Fibroblast of peridontal ligament (primary cell): Measurements from ENCODE around the gene ATP5F1B.

Source experiments
- DNase-seq: peaks from one replicate; pipeline ENCODE4 v3.0.0-alpha.2; 2010; ENCODE audit errors: extremely low read depth

ATP5F1B gene

DNA sequence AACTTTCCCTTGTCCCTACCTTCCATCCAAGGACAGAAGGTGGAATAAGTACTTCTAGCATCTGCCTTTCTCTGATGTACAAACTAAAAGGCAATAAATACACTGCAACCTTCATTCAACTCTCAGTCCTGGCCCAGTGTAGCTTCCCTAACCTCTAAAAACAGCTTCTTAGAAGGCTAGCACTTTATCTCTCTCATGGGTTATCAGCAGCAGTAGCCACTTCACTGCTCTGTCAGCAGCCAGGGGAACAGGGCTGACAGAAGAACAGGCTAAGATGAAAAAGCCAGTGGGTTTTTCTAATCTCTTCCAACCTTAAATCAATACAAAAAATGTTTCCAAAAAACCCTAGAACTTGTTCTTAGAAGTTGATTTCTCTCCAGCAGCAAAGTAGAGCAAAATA is 28.9 kb downstream of the ATP5F1B start:
- no peak for DNase-seq

DNA sequence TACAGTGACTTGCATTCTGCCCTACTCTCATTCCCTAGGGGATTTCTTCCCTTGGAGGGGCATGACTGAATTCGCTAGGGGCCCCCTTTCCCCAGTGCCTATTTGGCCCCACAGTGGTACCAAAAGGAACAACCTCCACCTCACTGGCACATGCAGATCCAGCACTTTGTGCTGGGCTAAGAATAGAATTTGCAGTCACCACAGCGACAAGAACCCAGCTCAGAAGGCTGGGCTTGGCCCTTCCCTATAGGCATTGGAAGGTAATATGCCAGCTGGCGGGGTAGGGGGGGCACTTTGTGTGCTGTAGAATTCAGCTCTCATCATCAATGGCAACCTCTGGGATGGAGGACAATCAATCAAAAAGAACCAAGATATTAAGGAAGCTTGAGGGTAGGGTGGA is 29.5 kb downstream of the ATP5F1B start:
- DNase-seq, result no peak

DNA sequence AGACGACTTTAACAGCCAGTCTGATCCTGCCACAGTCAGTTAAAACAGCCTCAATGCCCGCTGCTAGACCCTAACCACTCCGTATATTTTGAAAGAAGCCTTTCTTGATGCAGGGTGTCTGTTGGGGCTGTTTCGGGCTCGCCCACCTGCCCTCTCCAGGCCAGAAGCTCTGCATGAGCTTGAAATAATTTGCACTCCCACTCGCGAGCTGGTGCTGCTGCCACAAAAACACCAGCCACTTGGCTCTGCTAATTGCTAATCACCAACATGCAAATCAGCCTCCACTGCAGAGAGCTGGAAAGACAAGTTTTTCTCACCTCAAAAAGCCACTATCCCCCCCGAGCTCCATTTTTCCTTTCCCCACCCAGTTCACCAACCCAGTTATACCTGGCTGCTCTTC is 31.2 kb downstream of the ATP5F1B start:
- DNase-seq, result no peak

DNA sequence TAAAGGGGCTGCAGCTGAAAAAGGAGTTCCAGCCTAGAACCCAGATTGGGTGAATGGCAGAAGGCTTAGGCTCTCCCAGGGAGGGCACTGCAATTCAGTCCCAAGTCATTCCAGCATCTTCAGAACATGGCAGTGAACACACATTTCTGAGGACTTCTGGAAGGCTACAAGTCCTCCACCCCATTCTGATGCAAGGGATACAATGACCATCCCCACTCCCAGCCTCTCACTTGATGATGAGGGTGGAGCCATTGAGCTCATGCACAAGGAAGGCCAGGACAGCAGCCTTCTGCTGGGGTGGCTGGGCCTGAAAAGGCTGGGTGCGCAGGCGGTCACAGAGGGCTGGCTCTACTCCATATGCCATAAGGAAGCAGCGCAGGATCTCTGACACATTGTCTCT is 41.4 kb downstream of the ATP5F1B start:
- no peak for DNase-seq

DNA sequence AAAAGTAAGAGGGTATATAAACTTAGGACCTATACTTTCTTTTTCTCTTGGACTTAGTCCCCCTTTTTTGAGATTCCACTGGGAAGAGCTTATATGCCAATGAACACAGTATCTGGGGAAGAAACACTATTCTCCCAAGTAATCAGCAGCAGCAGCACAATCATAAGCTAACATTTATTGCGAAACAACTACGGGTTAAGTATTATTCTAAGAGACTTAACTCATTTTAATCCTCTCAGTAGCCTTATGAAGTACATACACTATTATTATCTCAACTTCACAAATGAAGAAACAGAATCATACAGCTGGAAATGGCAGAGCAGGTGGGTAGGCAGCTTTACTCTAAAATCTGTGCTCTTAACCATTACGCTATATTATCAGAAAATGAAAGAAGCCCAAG is 43.5 kb downstream of the ATP5F1B start:
- peak; percentile 32 for DNase-seq

DNA sequence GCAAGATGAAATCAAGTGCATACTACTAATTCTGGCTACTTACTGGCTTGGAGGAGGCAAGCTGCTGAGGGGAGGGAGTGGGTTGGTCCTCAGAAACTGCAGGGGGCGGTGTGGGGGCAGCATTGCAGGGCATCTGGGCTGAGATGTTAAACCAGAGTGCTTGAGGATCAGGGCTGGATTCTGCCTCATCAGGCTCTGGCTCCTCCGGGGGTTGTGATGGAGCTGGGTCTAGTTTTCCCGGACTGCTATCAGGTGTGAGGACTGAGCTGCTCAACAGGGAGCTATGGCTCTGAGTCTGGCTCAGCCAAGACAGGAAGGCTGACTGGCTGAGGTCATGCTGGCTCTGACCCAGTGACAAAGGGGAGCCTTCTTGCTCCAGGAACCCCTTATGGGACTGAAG is 44.3 kb downstream of the ATP5F1B start:
- DNase-seq, result no peak

DNA sequence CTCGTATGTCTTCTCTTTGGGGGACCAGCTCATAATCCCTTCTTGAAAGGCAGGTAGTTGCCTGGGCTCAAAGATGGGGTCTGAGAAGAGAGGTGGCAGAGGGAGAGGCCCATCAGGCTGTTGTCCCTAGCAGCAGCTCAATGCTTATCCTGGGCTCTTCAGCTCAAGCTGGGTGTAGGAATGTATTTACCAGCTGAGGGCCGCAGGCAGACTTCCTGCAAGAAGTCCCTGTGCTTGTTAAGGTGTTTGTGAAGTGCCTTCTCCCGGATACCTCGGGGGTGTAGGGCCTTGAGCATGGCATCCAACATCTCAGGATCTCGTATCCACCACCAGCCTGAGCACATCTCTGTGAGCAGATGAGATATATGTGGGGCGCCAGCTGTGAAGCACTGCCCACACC is 45.0 kb downstream of the ATP5F1B start:
- DNase-seq, result no peak

DNA sequence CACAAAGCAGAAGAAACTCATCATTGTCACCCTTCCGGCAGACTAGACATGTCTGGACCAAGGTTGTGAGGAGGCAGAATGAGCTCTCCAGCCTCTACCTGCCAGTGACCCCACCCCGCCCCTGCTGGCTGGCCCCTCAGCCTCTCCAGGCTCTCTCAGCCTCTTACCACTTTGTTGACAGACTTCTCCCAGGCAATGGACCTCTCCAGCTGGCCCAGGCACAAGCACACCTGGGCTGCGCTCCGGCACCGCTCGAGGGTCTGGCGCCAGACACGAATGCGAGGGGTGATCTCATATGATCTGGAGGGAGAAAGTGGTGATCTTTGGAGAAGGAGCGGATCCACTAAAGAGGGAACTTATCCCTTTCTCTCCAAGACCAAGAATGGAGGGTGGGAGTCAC is 46.0 kb downstream of the ATP5F1B start:
- no peak for DNase-seq

DNA sequence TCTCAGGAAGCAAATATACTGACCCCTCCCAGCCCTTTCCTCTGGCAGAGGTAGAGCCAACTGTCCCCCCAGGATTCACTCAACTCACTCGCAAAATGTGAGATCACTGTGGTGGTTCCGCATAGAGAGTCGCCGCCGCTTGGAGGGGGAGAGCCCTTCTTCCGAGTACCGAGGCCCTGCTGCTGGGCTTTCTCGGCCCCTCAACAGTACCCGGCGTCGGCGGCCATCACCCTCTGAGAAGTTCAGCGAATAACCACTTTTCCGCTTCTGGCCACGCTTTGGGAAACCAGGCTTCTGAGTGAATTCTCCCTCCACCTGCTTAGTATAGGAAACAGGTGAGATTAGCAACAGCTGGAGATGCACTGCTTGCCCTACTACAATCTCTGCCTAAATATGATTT is 46.7 kb downstream of the ATP5F1B start:
- no peak for DNase-seq

DNA sequence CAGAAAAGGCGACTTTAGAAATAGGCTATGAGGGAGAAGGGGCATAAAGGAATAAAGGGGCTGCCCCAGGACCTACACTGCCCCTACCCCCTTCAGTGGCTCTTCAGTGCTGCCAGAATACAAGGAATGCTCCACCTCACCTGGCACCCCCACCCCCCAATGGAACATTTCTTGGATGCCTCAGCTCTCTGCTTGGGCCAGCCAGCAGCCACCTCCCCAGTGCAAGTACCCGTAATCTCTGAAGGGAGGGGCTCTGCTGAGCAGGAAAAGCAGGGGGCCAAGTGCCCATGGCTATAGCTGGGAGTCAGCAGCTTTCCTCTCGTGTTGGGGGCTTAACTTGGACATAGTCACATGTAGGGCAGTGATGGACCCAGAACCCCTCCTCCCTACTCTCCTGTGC is 49.0 kb downstream of the ATP5F1B start:
- DNase-seq, result no peak

DNA sequence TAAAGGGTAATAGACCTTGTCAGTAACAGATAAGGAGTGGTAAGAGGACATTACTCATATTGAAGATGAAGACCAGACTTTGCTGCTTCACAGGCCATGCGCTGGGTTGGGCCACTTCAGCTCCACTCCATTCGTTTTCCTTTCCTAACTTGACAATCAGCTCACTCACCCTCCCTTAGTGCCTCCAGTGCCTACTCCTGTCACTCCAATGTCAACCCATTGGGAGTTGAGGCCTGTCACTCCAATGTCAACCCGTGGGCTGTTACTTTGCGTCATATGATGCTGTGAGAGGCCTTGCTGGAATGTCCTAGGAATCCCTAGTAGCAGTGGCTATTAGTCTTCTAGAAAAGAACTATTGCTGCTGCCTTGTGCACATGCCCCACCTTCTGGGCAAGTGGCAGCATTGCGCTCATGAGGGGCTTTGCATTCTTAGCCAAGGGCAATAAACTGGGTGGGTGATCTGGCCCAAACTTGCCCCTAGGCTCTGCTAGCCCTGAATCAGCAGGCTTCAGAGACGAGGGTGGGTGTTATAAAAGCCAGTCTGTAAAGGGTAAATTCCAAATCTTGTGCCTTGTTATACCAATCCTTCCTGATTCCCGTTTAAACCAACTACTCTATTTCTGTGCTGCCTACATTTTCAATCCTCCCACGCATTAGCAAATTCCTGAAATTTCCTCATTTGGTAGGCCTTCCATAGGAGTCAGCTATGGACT is 51.7 kb downstream of the ATP5F1B start:
- peak; percentile 82 for DNase-seq

DNA sequence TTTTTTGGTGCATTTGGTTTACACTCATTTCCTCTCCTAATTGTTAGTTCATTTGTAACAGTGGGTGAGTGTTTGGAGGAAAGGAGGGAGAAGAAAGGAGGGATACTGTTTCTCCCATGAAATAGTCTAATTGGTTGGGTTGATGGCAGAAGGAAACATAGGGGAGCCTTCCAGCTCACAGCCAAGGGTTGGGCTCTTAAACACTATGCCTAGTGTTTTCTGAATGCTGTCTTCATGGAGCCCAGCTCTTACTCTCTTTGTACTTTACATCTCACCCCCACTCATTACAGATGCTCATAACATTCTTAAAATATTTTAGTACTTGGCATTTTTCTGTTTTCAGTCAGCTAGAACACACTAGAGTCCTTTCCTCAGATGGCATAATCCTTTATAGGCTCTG is 53.8 kb downstream of the ATP5F1B start:
- peak; percentile 23 for DNase-seq

DNA sequence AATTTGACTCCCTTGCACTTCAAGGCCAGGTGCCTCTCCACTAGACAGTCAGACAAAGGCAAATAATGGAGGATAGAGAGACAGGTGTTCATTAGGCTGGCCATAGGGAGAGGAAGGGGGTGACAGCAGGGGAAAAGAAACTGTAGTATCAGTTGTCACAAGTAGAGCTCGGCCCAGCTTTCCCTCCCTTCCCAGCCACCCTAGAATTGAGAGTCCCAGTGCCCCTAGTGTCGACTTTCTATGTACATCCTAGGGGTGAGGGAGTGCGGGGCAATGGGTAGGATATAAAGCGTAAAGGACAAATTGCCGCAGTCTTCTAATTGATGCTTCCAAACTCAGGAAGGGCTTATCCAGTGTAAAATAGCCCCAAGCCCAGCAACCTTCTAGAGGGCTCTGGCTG is 54.7 kb downstream of the ATP5F1B start:
- no peak for DNase-seq

DNA sequence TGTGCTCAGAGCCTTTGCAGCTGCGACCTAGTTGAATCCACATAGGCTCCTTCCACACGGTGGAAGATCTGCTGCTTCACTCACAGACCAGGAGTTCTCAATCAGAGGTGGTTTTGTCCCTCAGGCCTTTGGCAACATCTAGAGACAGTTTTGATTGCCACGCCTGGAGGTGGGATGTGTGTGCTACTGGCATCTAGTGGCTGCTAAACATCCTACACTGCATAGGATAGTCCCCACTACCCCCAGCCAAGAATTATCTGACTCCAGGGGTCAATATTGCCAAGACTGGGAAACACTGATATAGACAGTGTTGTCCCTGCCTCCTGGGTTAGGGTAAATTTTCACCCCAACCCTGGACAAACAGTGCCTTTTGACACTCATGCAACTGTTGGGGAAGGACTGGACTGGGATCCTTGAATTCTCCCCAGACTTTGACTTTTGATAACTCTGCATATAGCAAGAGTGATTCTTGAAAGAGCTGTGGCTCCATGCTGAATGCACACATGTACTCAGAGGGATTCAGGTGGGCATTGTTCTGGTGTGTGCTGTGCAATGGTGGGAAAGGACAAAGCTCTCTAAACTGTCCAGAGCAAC is 55.5 kb downstream of the ATP5F1B start:
- no peak for DNase-seq

DNA sequence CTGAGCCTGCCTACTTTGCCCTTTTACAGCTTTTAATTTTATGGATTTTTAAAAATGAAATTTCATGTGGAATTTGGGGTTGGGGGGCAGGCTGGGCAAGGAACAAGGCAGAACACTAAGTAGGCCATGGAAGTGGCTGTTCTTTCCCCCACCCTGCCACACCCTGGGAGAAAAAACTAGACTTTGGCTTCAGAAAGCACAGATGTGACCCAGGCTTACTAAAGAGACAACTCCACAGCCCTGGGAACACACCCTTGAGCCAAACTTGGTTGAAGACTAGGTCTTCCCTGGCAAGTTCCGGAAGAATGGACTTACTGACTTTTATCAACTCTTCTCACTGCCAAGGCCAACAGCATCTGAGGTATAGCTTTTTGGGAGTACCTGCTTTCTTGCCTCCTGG is 56.0 kb downstream of the ATP5F1B start:
- DNase-seq, result no peak
